HL-60/S4 treated with retinoic acid at 250 ng/mL for 4 days and 3 days (cell line): ENCODE results near the gene BEST2.

Source experiments
- in situ Hi-C: fragments of 300-500 bp; cut with MboI; formaldehyde crosslinking; loops from 2 replicates; pipeline ENCODE4 v1.7.0; 2022; ENCODE audit warnings: low sequenced_read_pairs

Gene BEST2

DNA sequence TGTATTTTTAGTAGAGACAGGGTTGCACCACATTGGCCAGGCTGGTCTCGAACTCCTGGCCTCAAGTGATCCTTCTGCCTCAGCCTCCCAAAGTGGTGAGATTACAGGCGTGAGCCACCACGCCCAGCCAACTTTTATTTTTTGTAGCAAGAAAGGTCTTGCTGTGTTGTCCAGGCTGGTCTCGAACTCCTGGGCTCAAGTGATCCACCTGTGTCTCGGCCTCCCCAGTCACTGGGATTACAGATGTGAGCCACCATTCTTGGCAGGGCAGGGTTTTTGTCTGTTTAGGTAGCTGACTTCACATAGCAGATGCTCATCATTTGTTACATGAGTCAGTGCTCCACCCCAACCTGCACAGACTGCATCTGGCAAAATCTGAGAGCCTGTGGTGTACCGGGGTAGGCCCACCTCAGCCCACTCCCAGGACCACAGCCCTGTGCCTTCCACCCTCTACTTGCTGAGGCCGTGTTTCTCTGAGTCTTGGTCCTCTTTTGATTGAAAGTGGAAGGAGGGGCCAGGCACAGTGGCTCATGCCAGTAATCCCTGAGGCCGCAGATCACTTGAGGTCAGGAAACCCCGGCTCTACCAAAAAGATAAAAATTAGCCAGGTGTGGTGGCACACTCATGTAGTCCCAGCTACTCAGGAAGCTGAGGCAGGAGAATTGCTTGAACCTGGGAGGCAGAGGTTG lies 23.7 kb upstream of the BEST2 start:
- in situ Hi-C loops, result no loop called here

DNA sequence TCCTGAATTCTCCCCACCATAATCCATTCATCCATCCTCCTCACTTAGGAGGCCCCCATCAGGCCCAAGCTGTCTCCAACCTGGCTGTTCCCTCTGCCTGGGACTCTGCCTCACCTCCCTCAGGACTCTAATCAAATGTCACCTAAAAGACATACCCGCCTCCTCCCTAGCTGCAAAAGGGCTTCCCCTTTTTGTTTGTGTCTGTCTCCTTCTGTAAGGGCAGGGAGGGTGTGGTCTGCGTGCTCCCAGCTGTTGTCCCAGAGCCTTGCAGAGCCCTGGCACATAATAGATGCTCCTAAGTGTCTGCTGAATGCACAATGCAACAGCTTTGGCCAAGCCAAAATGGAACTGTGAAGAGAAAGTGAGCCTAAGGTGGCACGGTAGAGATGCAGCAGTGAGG lies 21.5 kb upstream of the BEST2 start:
- in situ Hi-C loops, result no loop called here

DNA sequence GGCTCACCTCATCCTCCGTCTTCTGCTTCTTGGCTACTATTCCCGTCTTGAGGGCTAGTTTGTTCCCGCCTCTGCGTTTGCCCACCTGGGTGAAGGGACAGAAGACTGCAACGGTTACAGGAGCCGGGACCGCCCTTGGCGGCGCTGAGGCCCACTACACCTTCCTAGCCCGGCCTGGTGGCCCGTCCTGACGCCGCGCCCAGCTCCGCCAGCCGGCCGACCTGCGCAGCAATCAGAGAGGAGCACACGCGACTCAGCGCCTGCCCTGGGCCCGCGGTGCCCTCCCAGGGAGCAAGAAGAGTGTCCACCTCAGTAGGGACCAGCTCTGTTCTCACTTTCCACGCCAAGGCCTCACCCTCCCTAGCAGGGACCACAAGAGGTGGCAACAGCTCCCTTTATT lies 20.3 kb upstream of the BEST2 start:
- in situ Hi-C loops, result no loop called here

DNA sequence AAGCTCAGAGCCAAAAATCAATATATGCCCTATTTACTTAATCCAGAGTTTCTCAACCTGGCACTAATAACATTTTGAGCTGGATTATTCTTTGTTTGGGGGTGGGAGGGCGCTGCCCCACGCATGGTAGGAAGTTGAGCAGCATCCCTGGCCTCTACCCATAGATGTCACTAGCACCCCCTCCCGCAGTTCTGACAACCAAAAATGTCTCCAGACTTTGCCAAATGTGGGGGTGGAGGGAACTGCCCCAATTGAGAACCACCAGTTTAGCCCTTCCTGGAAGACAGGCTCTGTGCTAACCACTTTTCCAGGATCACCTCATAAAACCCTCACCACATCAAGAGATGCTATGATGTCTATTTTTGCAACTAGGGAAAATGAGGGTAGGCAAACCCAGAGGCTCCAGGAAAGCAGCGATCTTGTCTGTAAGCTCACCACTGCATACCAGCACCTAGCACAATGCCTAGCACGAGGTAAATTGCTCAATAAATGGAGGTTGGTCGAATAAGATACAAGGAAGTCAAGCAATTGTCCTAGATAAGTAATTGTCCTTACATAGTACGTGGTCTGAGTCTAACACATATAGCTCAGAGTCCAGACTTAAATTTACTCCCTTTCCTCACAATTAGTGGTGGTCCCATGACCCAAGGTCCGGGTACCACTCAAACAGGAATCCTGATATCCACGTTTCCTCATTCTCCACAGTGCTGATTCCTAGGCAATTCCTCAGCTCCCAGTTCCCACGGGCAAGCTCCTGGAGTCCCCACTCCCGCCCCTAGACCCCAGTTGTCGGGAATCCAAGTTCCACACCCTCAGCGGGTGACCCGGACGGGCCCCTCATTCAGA lies 18.0 kb upstream of the BEST2 start:
- in situ Hi-C loops, result no loop called here

DNA sequence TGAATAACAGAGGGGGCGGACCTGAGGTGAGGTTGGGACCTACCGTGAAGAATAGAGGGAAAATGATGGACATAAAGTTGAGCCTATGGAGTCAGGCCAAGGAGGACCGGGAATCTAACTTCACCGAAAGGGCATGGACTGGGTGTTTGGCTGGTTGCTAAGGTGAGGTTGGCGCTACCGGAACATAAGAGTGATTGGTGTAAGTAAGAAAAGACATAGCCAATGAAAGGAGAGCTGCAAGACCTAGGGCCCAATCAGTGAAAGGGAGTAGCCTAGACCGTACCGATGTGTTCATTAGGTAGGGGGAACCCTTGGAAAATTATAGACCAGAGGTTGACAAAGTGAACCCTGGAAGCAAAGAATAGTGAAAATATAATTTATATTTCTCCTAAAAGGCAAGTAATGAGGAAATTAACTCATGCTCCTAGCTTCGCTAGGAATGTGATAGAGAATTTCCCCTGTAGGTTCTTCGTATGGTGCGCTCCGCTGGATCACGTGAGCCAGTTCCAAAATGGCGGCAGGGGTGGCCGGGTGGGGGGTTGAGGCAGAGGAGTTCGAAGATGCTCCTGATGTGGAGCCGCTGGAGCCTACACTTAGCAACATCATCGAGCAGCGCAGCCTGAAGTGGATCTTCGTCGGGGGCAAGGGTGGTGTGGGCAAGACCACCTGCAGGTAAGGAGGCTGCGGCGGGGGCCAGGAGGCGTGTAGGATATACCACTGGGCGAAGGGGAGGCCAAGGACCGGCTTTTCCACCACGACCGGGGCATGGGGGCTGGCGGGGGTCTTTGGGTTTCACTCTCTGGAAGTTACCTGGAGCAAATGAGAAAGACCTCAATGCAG lies 14.4 kb upstream of the BEST2 start, which contains the start of gene GET3:
TSS of gene GET3 (plus strand) at position 503 of the 840 bp plus-strand sequence. CDS start at position 512, 9 bp downstream.
- in situ Hi-C loops, result no loop called here

DNA sequence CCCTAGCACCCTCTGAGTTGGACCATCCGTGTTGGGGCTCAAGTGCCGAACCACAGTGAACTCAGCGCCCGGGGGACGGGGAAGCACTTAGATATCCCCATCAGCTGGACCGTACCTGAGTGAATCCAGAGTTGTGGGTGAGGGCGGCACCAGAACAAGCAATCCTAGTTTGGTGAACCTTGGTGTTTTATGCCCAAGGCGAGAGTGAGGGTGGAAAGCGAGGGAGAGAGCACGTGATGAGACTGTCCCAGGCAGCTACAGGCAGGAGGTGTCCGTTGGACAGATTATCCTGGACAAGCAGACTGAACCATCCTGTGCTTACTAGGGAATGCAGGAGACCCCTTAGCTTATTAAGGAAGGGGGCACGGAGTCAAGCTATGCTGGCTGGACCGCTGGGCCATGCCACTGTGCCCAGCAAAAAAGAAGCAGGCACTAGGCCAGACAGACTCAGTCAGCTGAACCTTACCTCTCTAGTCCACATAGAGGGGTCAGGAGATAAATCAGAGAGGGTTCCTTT lies 13.7 kb upstream of the BEST2 start:
- in situ Hi-C loops, result no loop called here

DNA sequence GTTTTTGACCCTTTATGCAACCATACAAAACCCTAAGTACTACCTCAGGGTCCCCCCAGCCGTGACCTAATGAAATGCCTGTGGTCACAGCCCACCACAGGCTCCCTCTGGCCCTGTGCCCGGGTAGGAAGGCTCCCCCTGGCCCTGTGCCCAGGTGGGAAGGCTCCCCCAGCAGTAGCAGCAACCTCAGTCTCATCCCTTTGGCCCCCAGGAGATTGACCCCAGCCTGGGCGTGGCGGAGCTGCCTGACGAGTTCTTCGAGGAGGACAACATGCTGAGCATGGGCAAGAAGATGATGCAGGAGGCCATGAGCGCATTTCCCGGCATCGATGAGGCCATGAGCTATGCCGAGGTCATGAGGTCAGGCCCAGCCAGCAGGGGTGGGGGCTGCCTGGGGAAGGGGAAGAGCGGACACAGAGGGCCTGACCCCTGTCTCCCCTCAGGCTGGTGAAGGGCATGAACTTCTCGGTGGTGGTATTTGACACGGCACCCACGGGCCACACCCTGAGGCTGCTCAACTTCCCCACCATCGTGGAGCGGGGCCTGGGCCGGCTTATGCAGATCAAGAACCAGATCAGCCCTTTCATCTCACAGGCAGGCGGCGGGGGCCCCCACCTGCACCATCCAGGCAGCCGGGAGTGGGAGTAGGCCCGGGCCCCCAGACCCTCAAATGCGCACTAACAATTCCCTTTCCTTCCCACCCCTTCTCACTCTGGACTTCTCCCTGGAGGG lies 6.3 kb upstream of the BEST2 start:
- in situ Hi-C loops, result no loop called here

DNA sequence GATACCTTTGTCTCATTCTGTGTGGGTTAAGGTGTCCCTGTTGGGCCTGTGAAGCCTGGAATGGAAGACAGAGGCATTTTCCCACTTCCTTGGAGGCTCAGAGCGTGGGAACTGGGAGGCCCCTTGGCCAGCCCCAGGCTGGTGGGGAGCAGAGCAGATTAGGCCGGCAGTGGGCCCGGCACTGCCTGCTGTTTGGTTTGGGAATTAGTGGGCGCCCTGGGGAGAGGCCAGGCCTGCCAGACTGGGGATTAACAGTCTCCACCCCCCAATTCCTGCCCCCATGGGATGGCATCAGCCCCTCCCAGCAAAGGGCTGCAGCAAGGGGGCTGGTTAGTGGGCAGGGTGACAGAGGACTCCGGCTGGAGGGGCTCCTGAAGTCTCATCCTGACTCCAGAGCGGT lies 3.1 kb upstream of the BEST2 start:
- in situ Hi-C loops, result no loop called here

DNA sequence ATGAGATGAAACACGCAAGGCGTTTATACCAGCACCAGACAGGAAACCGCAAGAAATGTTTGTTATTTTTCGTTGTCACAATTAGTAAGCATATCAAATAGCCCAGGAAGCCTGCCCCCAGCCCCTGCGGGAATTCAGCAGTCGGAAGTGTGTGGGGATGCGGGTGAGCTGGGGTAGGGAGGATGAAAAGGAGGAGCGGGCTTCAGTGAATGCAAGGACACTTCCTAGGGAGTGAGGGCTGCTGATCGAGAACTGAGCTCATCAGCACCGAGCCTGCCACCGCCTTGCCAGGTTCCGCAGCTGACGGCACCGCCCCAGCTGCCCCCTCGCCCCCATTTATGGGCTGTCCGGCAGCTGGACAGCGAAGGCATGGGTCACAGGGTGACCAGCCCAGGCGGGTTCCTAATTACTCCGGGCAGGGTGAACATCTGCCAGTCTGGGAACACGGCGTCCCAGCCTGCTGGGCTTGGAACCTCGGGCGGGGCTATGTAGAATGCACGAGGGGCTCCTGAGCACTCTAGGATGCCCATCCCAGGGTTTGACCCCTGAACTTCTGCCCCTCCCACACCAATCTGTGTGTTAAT lies 1.6 kb upstream of the BEST2 start:
- in situ Hi-C loops, result no loop called here

DNA sequence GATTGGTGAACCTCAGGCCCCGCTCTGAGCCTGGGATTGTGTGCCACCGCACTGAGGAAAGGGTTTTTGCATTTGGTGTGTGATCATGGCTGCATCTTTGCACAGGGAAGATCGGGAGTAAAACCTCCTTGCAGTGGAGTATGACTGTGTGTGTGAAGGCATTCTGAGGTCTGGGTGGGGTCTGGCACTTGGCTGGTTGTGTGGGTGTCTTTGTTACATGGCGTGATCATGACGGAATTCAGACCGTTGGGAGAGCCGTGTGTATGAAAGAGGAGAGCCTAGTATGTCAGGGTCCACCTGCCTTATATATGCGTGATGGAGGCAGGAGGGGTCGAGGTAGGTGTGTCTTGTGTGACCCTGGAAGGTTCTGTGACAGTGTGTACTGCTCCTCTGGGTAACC lies 740 bp upstream of the BEST2 start:
- in situ Hi-C loops, result no loop called here

DNA sequence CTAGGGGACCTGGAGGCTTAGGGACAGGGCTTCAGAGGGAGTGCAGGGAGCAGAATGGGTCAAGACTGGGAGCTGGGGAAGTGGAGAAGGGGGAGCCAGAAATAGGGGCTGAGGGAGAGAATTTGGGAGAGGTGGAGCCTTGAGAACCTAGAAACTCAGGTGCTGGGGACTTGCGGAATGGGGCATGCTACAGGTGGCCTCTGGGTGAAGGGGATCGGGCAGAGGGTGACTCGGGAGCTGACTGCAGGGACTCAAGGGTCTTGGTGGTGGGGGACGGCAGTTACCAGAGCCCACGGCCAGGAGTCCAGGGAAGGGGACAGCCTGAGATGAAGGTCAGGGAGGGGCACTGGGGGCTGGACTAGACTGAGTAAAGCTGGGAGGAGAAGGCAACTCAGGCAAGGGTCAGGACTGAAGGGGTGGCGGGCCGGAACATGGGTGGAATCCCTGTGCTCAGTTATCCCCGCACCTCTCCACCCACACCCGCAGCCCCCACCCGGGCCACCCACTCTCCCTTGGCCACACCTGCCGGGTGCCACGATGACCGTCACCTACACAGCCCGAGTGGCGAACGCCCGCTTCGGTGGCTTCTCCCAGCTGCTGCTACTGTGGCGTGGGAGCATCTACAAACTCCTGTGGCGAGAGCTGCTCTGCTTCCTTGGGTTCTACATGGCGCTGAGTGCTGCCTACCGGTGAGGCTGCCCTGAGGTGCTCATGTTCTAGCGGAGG lies 628 bp downstream of the BEST2 start:
- in situ Hi-C loops, result no loop called here

DNA sequence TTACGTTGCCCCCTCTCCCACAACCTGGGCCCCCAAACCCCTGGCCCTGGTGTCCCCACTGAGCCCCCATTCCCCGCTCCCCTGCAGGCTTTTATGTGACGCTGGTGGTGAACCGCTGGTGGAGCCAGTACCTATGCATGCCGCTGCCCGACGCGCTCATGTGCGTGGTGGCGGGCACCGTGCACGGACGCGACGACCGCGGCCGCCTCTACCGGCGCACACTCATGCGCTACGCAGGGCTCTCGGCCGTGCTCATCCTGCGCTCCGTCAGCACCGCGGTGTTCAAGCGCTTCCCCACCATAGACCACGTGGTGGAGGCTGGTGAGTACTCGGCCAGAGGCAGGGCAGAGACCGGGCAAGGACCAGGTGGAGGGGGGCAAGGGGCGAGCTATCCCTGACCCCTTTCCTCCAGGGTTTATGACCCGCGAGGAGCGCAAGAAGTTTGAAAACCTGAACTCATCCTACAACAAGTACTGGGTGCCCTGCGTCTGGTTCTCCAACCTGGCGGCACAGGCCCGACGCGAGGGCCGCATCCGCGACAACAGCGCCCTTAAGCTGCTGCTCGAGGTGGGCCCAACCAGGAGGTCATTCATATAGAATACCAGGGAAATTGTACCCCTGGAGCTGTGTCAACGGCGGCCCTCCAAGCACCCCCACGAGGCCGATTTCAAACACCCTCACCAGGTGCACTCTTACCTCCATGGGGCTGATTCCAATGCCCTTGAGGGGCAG lies 3.0 kb downstream of the BEST2 start:
- in situ Hi-C loops, result no loop called here

DNA sequence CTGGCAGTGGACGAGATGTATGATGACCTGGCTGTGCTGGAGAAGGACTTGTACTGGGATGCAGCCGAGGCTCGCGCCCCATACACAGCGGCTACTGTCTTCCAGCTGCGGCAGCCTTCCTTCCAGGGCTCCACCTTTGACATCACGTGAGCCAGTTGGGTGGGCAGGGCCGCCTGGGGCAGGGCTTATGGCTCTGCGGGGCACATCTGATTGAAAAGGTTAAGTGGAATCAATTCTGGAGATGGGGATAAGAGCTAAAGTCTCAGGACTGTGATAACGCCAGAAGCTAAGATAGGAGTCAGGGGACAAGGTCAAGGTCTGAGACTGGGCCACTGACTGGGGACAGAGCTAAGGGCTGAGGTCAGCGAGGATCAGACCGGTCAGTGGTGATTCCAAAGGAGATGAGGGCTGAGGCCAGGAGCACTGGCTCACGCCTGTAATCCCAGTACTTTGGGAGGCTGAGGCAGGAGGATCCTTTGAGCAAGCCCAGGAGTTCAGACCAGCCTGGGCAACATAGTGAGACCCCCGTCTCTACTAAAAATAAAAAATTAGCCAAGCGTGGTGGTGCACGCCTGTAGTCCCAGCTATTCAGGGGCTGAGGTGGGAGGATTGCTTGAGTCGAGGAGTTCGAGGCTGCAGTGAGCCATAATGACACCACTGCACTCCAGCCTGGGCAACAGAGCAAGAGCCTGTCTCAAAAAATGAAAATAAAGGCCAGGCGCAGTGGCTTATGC lies 4.7 kb downstream of the BEST2 start:
- in situ Hi-C loops, result no loop called here

DNA sequence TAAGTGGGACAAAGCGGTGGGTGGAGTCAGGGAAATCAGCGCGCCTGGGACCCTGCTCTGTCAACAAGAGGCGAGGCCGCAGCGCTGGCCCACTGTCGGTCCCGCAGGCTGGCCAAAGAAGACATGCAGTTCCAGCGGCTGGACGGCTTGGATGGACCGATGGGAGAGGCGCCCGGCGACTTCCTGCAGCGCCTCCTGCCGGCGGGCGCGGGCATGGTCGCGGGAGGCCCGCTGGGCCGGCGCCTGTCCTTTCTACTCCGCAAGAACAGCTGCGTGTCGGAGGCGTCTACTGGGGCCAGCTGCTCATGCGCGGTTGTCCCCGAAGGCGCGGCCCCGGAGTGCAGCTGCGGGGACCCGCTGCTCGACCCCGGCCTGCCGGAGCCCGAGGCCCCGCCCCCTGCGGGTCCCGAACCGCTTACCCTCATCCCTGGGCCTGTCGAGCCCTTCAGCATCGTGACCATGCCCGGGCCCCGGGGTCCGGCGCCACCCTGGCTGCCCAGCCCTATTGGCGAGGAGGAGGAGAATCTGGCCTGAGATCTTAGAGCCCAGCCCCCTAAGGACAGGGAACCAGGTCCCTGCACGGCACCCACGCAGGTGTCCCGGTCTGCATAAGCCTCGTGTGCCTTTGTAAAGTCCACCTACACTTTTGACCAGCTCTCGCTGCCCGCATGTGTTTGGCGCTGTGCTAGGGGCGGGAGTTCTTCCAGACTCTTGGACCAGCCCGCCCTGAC lies 6.1 kb downstream of the BEST2 start:
- in situ Hi-C loops, result no loop called here

DNA sequence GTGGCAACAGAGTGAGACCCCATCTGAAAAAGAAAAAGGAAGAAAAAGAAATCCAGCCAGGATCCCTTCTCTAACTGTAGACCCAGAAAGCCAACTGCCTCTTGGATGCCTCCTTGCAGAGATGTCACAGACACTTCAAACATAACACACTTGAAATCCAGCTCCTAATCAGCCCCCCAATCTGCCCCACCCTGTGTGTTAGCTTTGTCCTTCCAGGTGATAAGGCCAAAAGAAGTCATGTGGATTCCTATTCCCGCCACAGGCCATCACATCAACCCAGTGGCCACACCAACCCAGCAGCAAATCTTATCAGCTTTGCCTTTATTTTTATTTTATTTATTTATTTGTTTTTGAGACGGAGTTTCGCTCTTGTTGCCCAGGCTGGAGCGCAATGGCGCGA lies 8.1 kb downstream of the BEST2 start:
- in situ Hi-C loops, result no loop called here

DNA sequence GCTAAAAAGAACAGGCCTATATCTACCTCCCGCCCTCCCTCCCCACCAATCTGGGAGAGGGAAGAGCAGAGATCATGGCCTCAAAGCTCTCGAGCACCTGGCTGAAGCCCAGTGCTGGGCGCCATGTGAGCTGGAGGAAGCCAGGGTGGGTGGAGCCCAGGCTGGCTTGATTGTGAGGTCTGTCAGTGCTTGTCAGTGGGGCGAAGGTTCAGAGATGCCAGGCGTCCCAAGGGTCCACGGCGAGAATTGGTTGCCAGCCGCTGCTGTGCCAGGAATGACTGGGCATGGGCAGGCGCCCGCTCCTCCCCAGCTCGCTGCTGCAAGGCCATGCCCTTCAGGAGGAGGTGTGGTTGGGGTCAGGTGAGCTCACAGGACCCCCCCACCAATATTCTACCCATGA lies 11.5 kb downstream of the BEST2 start:
- in situ Hi-C loops, result no loop called here

DNA sequence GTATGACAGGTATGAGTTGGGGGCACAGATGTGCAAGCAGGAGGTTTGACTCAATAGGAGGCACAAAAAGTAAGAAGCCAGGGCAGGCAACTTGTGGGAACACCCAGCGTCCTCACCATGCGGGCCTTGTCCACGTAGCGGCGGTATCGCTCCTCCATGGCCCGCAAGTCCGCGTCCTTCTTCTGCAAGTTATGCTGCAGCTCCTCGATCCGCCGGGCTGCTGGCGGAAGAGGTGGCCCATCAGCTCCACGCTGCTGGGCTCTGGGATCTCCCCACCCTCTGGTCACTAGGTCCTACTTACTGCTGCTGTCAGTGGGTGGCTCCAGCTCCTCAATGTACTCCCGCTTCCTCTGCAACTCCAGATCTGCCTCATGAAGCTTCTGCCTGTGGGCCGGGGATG lies 13.1 kb downstream of the BEST2 start:
- in situ Hi-C loops, result loop anchor here (5.0 kb wide), 1 partner anchor 43 kb away; the partner anchor contains the start of gene RNASEH2A
